ENCODE measurements around the gene BEX5.
"Not testable (repeated sequence)": the region's sequence is repeated elsewhere in the genome, so short reads cannot be mapped to it uniquely, and the experiment has no call there.

The BEX5 gene

DNA sequence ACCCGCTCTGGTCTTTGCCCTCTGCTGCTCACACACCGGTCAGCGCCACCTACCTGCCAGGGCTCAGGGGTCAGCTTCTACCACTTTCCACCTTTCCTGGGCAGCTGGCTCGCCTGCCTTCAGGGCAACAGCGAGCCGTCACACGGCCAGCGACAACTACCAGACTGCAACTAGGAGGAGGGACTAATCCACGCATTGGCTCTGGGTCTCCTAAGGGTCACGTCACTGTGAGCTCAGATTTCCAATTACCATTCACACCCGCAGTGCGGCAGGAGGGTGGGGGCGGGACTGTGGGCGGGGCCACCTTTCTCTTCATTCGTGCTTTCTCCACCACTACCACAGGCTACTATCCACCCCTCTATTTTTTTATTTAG, at the start of gene BEX5:
Gene BEX5 (minus strand): TSS at position 172 of the 374 bp plus-strand sequence. CDS start 1,712 bp downstream, outside the sequence.
- H3K4me3 ChIP-seq (ENCODE audit: low read length in 2 of 2), result peak within 1 kb of the TSS; percentile 60 to 74
- H3K4me1 ChIP-seq (ENCODE audit: control insufficient read depth in 2 of 2, insufficient read depth in 2 of 2, low read length in 2 of 2), result no peaks in the 10 kb centered on the region
- H3K36me3 ChIP-seq (ENCODE audit: control insufficient read depth in 2 of 2, insufficient read depth in 2 of 2, low read length in 2 of 2), result no peaks in the 10 kb centered on the region
- H3K9me3 ChIP-seq (ENCODE audit: control insufficient read depth in 2 of 2, low read length in 2 of 2), result no peaks in the 10 kb centered on the region
- peak within 1 kb of the TSS in 1 of 2 donors; percentile 23 for H3K27ac ChIP-seq (ENCODE audit: low read depth in 2 of 2, low read length in 2 of 2)
- peaks cover 0 to 2% of the 10 kb centered on the region in 2 donors for H3K27me3 ChIP-seq (ENCODE audit: control insufficient read depth in 2 of 2, insufficient read depth in 2 of 2, low read length in 2 of 2)
- peak within 1 kb of the TSS in 1 of 2 donors; percentile 44 for H3K9ac ChIP-seq (ENCODE audit: low read depth in 1 of 2, low read length in 2 of 2)

DNA sequence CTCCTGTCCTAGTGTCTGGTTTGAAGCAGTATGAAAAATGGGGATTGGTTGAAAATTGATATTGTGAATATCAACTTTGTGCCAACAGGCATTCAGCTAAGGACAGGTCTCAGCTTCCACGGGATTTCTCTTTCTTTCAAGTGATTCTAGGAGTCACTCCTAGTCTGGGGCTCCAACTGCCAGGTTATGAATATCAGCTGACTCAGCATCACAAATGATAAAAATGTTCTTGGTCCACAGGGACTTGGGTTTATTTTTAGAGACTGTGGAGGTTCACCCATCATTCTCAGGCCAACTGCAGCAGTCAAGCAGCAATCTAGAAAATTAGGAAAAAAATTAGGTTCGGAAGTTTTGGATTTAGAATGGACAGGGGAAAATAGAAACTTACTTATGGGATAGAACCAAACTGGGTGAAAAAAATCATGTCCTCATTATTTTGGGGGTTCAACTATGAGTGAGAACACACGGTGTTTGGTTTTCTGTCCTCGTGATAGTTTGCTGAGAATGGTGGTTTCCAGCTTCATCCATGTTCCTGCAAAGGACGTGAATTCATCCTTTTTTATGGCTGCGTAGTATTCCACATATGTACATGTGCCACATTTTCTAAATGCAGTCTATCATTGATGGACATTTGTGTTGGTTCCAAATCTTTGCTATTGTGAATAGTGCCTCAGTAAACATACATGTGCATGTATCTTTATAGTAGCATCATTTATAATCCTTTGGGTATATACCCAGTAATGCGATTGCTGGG, 30.4 kb upstream of the BEX5 start:
- Histone ChIP-seq H3K4me3 (ENCODE audit: low read length in 2 of 2) (no peak overlapping the region), H3K27me3 (ENCODE audit: control insufficient read depth in 2 of 2, insufficient read depth in 2 of 2, low read length in 2 of 2) (no peaks in the 10 kb centered on the region), H3K4me1 (ENCODE audit: control insufficient read depth in 2 of 2, insufficient read depth in 2 of 2, low read length in 2 of 2) (no peaks in the 10 kb centered on the region), H3K9ac (ENCODE audit: low read depth in 1 of 2, low read length in 2 of 2) (no peak overlapping the region), H3K36me3 (ENCODE audit: control insufficient read depth in 2 of 2, insufficient read depth in 2 of 2, low read length in 2 of 2) (no peaks in the 10 kb centered on the region), H3K27ac (ENCODE audit: low read depth in 2 of 2, low read length in 2 of 2) (no peak overlapping the region), H3K9me3 (ENCODE audit: control insufficient read depth in 2 of 2, low read length in 2 of 2) (no peaks in the 10 kb centered on the region)

DNA sequence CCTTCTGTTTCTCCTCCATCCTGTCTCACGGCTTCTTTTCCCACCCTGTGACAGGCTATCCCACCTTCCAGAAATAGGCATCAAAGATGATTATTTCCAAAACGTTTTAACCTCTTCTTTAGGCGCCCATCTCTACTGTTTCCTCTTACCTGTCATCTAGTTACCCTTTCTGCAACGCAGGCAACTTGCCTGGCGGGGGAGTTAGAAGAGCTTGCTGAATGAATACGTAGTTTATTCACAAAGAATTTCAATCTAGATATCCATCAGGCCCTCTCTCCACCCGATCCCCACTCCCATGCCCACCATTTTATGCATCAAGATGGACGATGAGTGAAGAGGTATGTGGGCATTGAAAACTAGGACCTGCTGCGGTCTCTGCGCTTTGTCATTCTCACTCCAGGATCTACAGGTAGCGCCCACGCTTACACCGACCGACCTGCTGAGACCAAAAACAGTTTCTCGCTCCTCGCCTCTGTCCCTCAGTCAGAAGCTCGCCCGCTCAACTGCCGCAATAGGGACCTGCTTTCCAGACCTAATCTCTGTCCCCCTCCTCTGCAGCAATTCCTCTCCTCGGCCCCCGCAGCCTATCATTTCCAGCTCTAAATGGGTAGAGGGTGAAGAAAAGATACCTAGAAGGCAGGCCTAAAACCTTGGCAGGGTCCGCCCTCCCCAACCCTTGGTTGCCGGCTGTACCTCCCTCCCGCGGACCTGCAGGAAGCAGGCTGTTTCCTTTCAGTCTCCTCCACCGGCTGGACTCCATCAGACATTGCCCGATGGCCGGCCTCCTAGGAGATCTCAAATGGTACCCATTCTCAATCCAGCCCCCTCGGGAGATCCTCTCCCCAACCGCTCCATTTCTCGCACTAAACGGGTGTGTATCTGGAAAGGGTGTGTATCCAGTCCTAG, 624 bp downstream of the BEX5 start:
- peak overlapping the region in 1 of 2 donors; percentile 44 for H3K9ac ChIP-seq (ENCODE audit: low read depth in 1 of 2, low read length in 2 of 2)
- peak overlapping the region; percentile 60 to 74 for H3K4me3 ChIP-seq (ENCODE audit: low read length in 2 of 2)
- no peaks in the 10 kb centered on the region for H3K4me1 ChIP-seq (ENCODE audit: control insufficient read depth in 2 of 2, insufficient read depth in 2 of 2, low read length in 2 of 2)

DNA sequence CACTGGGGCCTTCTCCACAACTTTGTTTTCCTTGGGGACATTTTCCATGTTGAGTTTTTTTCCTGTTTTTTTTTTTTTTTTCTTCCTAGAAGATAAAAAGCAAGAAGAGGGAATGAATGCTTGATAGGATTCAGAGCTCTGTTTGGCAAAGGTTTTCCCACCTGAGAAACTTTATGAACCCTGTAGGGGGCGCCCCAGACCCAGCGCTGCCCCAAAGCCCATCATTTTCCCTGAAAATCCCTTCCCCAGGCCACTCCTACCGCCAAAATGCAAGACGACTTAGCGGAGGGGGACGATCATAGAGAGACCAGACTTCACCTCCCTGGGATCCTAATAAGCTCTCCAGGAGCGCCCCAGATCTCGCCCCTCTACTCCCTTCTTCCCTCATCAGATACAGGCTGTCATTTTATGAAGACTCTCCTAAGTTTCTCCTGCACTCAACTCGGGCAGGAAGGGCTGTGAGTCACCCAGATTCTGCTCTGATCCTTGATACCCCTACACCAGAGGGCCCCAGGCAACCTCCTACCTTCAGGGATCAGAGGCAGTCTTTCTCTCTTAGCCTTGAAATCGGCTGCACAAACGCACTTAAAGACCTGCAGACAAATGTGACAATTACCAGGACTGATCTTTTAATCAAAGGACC, 1.4 kb downstream of the BEX5 start:
- no peak overlapping the region for H3K9ac ChIP-seq (ENCODE audit: low read depth in 1 of 2, low read length in 2 of 2)

More for the DNA sequence above, 624 bp downstream of the BEX5 start:
- Histone ChIP-seq H3K27me3 (ENCODE audit: control insufficient read depth in 2 of 2, insufficient read depth in 2 of 2, low read length in 2 of 2) (peaks cover 0 to 2% of the 10 kb centered on the region in 2 donors), H3K36me3 (ENCODE audit: control insufficient read depth in 2 of 2, insufficient read depth in 2 of 2, low read length in 2 of 2) (no peaks in the 10 kb centered on the region), H3K9me3 (ENCODE audit: control insufficient read depth in 2 of 2, low read length in 2 of 2) (no peaks in the 10 kb centered on the region), H3K27ac (ENCODE audit: low read depth in 2 of 2, low read length in 2 of 2) (peak overlapping the region in 1 of 2 donors; percentile 23)

DNA sequence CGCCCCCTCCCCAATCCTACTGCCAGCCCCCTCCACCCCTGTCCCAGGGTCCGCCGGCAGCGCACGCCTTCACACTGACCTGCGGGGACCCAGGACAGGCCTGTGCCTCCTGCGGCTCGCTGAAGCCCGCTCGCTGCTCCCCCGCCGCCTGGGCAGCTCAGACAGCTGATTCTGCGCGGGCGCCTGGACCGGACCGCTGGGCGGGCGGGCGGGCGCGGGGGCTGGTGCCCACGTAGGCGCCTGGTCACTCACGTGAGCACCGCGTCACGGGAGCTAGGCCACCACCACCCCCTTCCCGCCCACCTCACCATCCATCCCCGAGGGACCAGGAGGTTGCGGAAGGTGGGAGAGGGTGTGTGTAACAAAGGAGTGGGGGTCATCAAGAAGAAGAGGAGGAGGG, 13.5 kb downstream of the BEX5 start, which contains the start of gene TCEAL6:
Gene TCEAL6 (minus strand): TSS at position 208 of the 400 bp plus-strand sequence.
- H3K4me1 ChIP-seq (ENCODE audit: control insufficient read depth in 2 of 2, insufficient read depth in 2 of 2, low read length in 2 of 2); H3K27me3 ChIP-seq (ENCODE audit: control insufficient read depth in 2 of 2, insufficient read depth in 2 of 2, low read length in 2 of 2); H3K9me3 ChIP-seq (ENCODE audit: control insufficient read depth in 2 of 2, low read length in 2 of 2); H3K9ac ChIP-seq (ENCODE audit: low read depth in 1 of 2, low read length in 2 of 2); H3K36me3 ChIP-seq (ENCODE audit: control insufficient read depth in 2 of 2, insufficient read depth in 2 of 2, low read length in 2 of 2); H3K4me3 ChIP-seq (ENCODE audit: low read length in 2 of 2); H3K27ac ChIP-seq (ENCODE audit: low read depth in 2 of 2, low read length in 2 of 2): not testable (repeated sequence)

More for the DNA sequence above, 1.4 kb downstream of the BEX5 start:
- H3K4me1 ChIP-seq (ENCODE audit: control insufficient read depth in 2 of 2, insufficient read depth in 2 of 2, low read length in 2 of 2), result no peaks in the 10 kb centered on the region
- no peaks in the 10 kb centered on the region for H3K9me3 ChIP-seq (ENCODE audit: control insufficient read depth in 2 of 2, low read length in 2 of 2)
- peaks cover 0 to 2% of the 10 kb centered on the region in 2 donors for H3K27me3 ChIP-seq (ENCODE audit: control insufficient read depth in 2 of 2, insufficient read depth in 2 of 2, low read length in 2 of 2)
- H3K4me3 ChIP-seq (ENCODE audit: low read length in 2 of 2), result no peak overlapping the region
- no peaks in the 10 kb centered on the region for H3K36me3 ChIP-seq (ENCODE audit: control insufficient read depth in 2 of 2, insufficient read depth in 2 of 2, low read length in 2 of 2)
- H3K27ac ChIP-seq (ENCODE audit: low read depth in 2 of 2, low read length in 2 of 2), result no peak overlapping the region

DNA sequence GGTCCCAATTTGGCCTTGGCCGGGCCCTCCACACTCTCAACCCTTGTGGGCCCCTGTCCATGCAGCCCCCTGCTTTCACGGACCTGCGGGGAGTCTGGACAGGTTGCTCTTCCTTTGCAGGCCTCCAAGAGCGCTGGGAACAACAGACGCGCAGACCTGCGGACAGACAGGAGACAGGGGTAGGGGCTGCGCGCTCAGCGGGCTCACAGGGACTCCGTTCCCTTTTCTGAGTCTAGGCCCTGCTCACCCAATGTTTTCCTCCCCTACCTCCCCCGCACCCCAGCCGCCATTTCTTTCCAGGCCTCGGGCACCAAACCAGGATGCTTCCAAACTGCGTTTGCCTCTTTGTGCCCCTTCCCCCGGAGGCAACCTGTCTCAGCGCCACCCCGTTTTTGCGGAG, 14.1 kb downstream of the BEX5 start:
- not testable (repeated sequence) for H3K9me3 ChIP-seq (ENCODE audit: control insufficient read depth in 2 of 2, low read length in 2 of 2); H3K4me3 ChIP-seq (ENCODE audit: low read length in 2 of 2); H3K4me1 ChIP-seq (ENCODE audit: control insufficient read depth in 2 of 2, insufficient read depth in 2 of 2, low read length in 2 of 2); H3K27ac ChIP-seq (ENCODE audit: low read depth in 2 of 2, low read length in 2 of 2); H3K9ac ChIP-seq (ENCODE audit: low read depth in 1 of 2, low read length in 2 of 2); H3K27me3 ChIP-seq (ENCODE audit: control insufficient read depth in 2 of 2, insufficient read depth in 2 of 2, low read length in 2 of 2); H3K36me3 ChIP-seq (ENCODE audit: control insufficient read depth in 2 of 2, insufficient read depth in 2 of 2, low read length in 2 of 2)

DNA sequence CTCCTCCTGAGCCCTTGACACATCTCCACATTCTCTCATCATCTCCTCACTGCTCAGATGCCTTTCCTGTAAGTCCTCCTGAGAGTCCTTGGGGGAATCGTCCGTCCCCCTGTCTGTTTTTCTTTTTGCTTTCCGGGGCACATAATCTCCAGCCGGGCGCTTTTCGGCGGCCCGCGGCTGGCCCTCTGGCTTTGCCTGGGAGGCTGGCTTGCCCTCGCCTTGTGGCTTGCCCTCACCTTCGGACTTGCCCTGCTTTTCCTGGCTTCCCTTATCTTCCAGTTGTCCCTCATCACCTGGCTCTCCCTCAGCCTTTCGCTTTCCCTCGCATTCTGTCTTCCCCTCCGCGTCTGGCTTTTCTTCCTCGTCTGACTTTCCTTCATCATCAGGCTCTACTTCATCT, 14.9 kb downstream of the BEX5 start:
- H3K27ac ChIP-seq (ENCODE audit: low read depth in 2 of 2, low read length in 2 of 2); H3K9me3 ChIP-seq (ENCODE audit: control insufficient read depth in 2 of 2, low read length in 2 of 2); H3K4me3 ChIP-seq (ENCODE audit: low read length in 2 of 2); H3K36me3 ChIP-seq (ENCODE audit: control insufficient read depth in 2 of 2, insufficient read depth in 2 of 2, low read length in 2 of 2); H3K9ac ChIP-seq (ENCODE audit: low read depth in 1 of 2, low read length in 2 of 2); H3K27me3 ChIP-seq (ENCODE audit: control insufficient read depth in 2 of 2, insufficient read depth in 2 of 2, low read length in 2 of 2); H3K4me1 ChIP-seq (ENCODE audit: control insufficient read depth in 2 of 2, insufficient read depth in 2 of 2, low read length in 2 of 2): not testable (repeated sequence)

DNA sequence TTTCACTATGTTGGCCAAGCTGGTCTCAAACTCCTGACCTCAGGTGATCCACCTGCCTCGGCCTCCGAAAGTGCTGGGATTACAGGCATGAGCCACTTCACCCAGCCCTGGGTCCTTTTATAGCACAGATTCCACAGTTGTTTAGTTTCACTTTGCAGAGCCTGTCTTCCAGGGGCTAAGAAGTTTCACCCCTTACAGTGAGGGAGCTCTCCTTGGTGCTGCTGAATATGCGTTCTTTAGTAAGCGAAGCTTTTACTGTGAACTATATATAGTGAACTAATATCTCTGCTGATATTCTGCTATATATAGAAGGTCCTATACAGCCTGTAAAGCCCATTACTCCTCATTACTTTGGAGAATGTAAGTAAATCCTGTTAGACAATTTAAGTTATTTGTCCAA, 17.7 kb downstream of the BEX5 start:
- H3K4me3 ChIP-seq (ENCODE audit: low read length in 2 of 2), result no peak overlapping the region
- H3K9ac ChIP-seq (ENCODE audit: low read depth in 1 of 2, low read length in 2 of 2), result no peak overlapping the region
- no peak overlapping the region for H3K27ac ChIP-seq (ENCODE audit: low read depth in 2 of 2, low read length in 2 of 2)
- H3K27me3 ChIP-seq (ENCODE audit: control insufficient read depth in 2 of 2, insufficient read depth in 2 of 2, low read length in 2 of 2), result peaks cover 4 to 7% of the 10 kb centered on the region in 2 donors
- H3K4me1 ChIP-seq (ENCODE audit: control insufficient read depth in 2 of 2, insufficient read depth in 2 of 2, low read length in 2 of 2), result no peaks in the 10 kb centered on the region
- no peaks in the 10 kb centered on the region for H3K36me3 ChIP-seq (ENCODE audit: control insufficient read depth in 2 of 2, insufficient read depth in 2 of 2, low read length in 2 of 2)
- no peaks in the 10 kb centered on the region for H3K9me3 ChIP-seq (ENCODE audit: control insufficient read depth in 2 of 2, low read length in 2 of 2)

DNA sequence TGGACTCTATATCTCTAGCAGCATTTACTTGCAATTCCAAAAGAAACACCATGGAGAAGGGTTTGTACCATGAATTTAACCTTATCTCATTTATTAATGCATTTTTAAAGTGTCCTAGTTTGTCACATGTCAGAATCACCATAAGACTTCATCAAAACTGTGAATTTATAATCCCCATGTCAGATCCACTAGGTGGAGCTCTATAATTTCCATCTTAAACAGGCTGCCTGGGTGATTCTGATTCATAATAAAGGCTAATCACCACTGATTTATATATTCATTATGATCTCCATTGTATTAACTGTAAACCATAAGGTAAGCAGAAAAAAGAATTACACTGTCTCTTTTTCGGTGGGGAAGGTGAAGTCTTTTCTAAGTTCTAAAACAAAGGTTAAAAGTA, 26.3 kb downstream of the BEX5 start:
- H3K4me3 ChIP-seq (ENCODE audit: low read length in 2 of 2), result no peak overlapping the region
- H3K4me1 ChIP-seq (ENCODE audit: control insufficient read depth in 2 of 2, insufficient read depth in 2 of 2, low read length in 2 of 2), result no peaks in the 10 kb centered on the region
- H3K27me3 ChIP-seq (ENCODE audit: control insufficient read depth in 2 of 2, insufficient read depth in 2 of 2, low read length in 2 of 2), result peaks cover 9 to 15% of the 10 kb centered on the region in 2 donors
- H3K27ac ChIP-seq (ENCODE audit: low read depth in 2 of 2, low read length in 2 of 2), result no peak overlapping the region
- H3K9me3 ChIP-seq (ENCODE audit: control insufficient read depth in 2 of 2, low read length in 2 of 2), result no peaks in the 10 kb centered on the region
- H3K36me3 ChIP-seq (ENCODE audit: control insufficient read depth in 2 of 2, insufficient read depth in 2 of 2, low read length in 2 of 2), result no peaks in the 10 kb centered on the region
- H3K9ac ChIP-seq (ENCODE audit: low read depth in 1 of 2, low read length in 2 of 2), result no peak overlapping the region

DNA sequence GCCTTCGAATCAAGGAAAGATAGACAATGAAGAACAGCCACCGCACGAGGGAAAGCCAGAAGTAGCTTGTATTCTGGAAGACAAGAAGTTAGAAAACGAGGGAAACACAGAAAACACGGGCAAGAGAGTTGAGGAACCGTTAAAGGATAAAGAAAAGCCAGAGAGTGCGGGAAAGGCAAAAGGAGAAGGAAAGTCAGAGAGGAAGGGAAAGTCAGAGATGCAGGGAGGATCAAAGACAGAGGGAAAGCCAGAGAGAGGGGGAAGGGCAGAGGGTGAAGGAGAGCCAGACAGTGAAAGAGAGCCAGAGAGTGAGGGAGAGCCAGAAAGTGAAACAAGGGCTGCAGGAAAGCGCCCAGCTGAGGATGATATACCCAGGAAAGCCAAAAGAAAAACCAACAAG, 28.9 kb downstream of the BEX5 start:
- Histone ChIP-seq H3K9me3 (ENCODE audit: control insufficient read depth in 2 of 2, low read length in 2 of 2) (no peaks in the 10 kb centered on the region), H3K36me3 (ENCODE audit: control insufficient read depth in 2 of 2, insufficient read depth in 2 of 2, low read length in 2 of 2) (no peaks in the 10 kb centered on the region), H3K4me3 (ENCODE audit: low read length in 2 of 2) (no peak overlapping the region), H3K27ac (ENCODE audit: low read depth in 2 of 2, low read length in 2 of 2) (no peak overlapping the region), H3K9ac (ENCODE audit: low read depth in 1 of 2, low read length in 2 of 2) (no peak overlapping the region), H3K27me3 (ENCODE audit: control insufficient read depth in 2 of 2, insufficient read depth in 2 of 2, low read length in 2 of 2) (peaks cover 7% of the 10 kb centered on the region in 2 donors), H3K4me1 (ENCODE audit: control insufficient read depth in 2 of 2, insufficient read depth in 2 of 2, low read length in 2 of 2) (no peaks in the 10 kb centered on the region)

Data from mucosa of rectum (tissue), 2 donors.